Naive thymus-derived CD8-positive, alpha-beta T cell (primary cell): ENCODE measurements around the gene RBMS2. TPM values are rescaled to one million over a fixed set of nuclear protein-coding genes. Genes with fewer than 3 reads are reported as not detected.
A peak's percentile ranks its signal among the peaks of the same experiment; 100 is the strongest.
"Not testable (repeated sequence)": the region's sequence is repeated elsewhere in the genome, so short reads cannot be mapped to it uniquely, and the experiment has no call there.

ENCODE experiments used
- ATAC-seq, 2 donors: fragments of 150-1000 bp; cut with Tn5 transposase in 1 of 2; sonication (Bioruptor Pico), chemical (Tn5 transposase) in 1 of 2; 1 replicate in 1 of 2; 2 replicates in 1 of 2; pipeline ENCODE4 v1.10.0; 2021; ENCODE audit warnings: mild to moderate bottlenecking in 2 of 2, moderate library complexity in 2 of 2
- POLR2A ChIA-PET: fragments of 350-600 bp; sonication (Branson Sonifier 250); formaldehyde crosslinking; loops from one replicate; lab custom pipeline; 2021; ENCODE audit warnings: antibody characterized with exemption; lab: Charles Lee
- DNase-seq, 10 donors: peaks; one replicate each; pipeline versions ENCODE4 v3.0.0 to v3.0.0-alpha.2; 2020 to 2022
- H3K27ac Mint-ChIP-seq, 10 donors: one replicate each; pipeline ENCODE4 v1.8.0; 2020 to 2022; ENCODE audit warnings: mild to moderate bottlenecking in 10 of 10, mixed read lengths in 10 of 10, moderate library complexity in 4 of 10, inconsistent platforms in 1 of 10
- H3K27me3 Mint-ChIP-seq, 5 donors: one replicate each; pipeline ENCODE4 v1.8.0; 2021 to 2022; ENCODE audit warnings: mixed read lengths in 5 of 5
- H3K36me3 Mint-ChIP-seq, 3 donors: one replicate each; pipeline ENCODE4 v1.8.0; 2020 to 2022; ENCODE audit warnings: mixed read lengths in 3 of 3, mild to moderate bottlenecking in 2 of 3, inconsistent platforms in 1 of 3
- H3K4me1 Mint-ChIP-seq, 4 donors: one replicate each; pipeline ENCODE4 v1.8.0; 2021 to 2022; ENCODE audit warnings: mixed read lengths in 4 of 4
- H3K4me3 Mint-ChIP-seq, 10 donors: one replicate each; pipeline ENCODE4 v1.8.0; 2020 to 2022; ENCODE audit warnings: mild to moderate bottlenecking in 10 of 10, mixed read lengths in 10 of 10, moderate library complexity in 6 of 10, inconsistent platforms in 1 of 10
- H3K9me3 Mint-ChIP-seq, 9 donors: one replicate each; pipeline ENCODE4 v1.8.0; 2020 to 2022; ENCODE audit warnings: mixed read lengths in 9 of 9, mild to moderate bottlenecking in 3 of 9, inconsistent platforms in 1 of 9, moderate library complexity in 1 of 9
- polyA plus RNA-seq, 3 donors: library from polyadenylated mRNA; unstranded; fragments of 300-500 nt; fragmentation: Illumina TruSeq; gene quantifications; one replicate each; pipeline ENCODE4 v1.2.3, GENCODE V29; 2021
- total RNA-seq, 8 experiments: library from RNA in 2 of 8; stranded (reverse) in 2 of 8; gene quantifications; one replicate each; pipeline ENCODE4 v1.2.3 and lab custom pipeline; 2021 to 2026

The RBMS2 gene
- total and polyA plus RNA-seq, 5 experiments from 2014 or later = 1.2 to 6.2 (median 4.1) TPM

DNA sequence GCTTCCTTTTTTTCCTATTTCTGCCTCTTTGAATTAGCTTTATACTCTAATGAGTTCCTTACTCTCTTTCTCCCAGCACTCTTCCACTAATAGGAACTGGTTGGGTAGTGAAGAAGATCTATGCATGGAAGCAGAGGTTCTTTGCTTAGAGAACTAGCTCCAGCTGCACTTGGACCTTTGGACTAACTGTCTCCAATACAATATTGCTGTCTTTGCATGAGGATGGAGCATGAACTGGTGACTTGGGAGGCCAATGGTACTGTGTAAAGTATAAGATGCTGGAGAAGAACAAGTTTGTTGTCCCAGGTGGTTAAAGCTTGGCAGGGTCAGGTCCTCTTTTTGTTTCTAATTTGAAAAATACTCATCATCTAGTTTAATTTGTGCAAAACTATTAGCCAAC lies 31.3 kb upstream of the RBMS2 start:
- Mint-ChIP-seq H3K9me3 (no peaks in the 10 kb centered on the region), H3K27me3 (peaks cover 4 to 19% (median 9%) of the 10 kb centered on the region in 5 donors), H3K36me3 (no peaks in the 10 kb centered on the region), H3K4me3 (peak overlapping the region in 3 of 10 donors; percentile 34 to 74 (median 41)), H3K4me1 (peaks cover 8 to 20% (median 18%) of the 10 kb centered on the region in 4 donors), H3K27ac (no peak overlapping the region)
- POLR2A ChIA-PET = interaction anchor here (0.5 to 1.3 kb wide), 3 partner anchors 152 to 1192 kb away, joined by 4 to 5 read pairs (median 5); partner anchors contain the start of genes IL23A and STAT6
- no peak for ATAC-seq
- no peak for DNase-seq

DNA sequence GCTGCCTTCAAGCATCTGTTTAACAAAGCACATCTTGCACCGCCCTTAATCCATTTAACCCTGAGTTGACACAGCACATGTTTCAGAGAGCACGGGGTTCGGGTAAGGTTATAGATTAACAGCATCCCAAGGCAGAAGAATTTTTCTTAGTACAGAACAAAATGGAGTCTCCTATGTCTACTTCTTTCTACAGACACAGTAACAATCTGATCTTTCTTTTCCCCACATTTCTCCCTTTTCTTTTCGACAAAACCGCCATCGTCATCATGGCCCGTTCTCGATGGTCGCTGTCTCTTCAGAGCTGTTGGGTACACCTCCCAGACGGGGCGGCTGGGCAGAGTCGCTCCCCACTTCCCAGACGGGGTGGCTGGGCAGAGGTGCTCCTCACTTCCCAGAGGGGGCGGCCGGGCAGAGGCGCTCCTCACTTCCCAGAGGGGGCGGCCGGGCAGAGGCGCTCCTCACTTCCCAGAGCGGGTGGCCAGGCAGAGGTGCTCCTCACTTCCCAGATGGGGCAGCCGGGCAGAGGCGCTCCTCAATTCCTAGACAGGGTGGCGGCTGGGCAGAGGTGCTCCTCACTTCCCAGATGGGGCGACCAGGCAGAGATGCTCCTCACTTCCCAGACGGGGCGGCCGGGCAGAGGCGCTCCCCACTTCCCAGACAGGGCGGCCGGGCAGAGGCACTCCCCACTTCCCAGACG lies 28.1 kb upstream of the RBMS2 start:
- H3K9me3 Mint-ChIP-seq, DNase-seq, ATAC-seq, H3K36me3 Mint-ChIP-seq, POLR2A ChIA-PET, H3K4me3 Mint-ChIP-seq, H3K27ac Mint-ChIP-seq, H3K4me1 Mint-ChIP-seq: not testable (repeated sequence)
- H3K27me3 Mint-ChIP-seq = peaks cover 4 to 15% (median 9%) of the 10 kb centered on the region in 5 donors

DNA sequence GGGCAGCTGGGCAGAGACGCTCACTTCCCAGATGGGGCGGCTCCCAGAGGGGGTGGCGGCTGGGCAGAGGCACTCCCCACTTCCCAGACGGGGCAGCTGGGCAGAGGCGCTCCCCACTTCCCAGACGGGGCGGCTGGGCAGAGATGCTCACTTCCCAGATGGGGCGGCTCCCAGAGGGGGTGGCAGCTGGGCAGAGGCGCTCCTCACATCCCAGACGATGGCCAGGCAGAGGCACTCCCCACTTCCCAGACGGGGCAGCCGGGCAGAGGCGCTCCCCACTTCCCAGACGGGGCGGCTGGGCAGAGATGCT lies 27.6 kb upstream of the RBMS2 start:
- POLR2A ChIA-PET, H3K27ac Mint-ChIP-seq, H3K4me3 Mint-ChIP-seq, H3K4me1 Mint-ChIP-seq, H3K36me3 Mint-ChIP-seq, ATAC-seq, DNase-seq, H3K9me3 Mint-ChIP-seq: not testable (repeated sequence)
- peaks cover 4 to 15% (median 9%) of the 10 kb centered on the region in 5 donors for H3K27me3 Mint-ChIP-seq

DNA sequence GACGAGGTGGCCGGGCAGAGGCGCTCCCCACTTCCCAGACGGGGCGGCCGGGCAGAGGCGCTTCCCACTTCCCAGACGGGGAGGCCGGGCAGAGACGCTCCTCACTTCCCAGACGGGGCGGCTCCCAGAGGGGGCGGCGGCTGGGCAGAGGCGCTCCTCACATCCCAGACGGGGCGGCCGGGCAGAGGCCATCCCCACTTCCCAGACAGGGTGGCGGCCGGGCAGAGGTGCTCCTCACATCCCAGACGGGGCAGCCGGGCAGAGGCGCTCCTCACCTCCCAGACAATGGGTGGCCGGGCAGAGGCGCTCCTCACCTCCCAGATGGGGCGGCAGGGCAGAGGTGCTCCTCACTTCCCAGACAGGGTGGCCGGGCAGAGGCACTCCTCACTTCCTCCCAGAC lies 27.1 kb upstream of the RBMS2 start:
- H3K36me3 Mint-ChIP-seq, H3K4me1 Mint-ChIP-seq, H3K27ac Mint-ChIP-seq, POLR2A ChIA-PET, ATAC-seq, DNase-seq, H3K9me3 Mint-ChIP-seq, H3K4me3 Mint-ChIP-seq: not testable (repeated sequence)
- H3K27me3 Mint-ChIP-seq = peaks cover 4 to 15% (median 9%) of the 10 kb centered on the region in 5 donors

DNA sequence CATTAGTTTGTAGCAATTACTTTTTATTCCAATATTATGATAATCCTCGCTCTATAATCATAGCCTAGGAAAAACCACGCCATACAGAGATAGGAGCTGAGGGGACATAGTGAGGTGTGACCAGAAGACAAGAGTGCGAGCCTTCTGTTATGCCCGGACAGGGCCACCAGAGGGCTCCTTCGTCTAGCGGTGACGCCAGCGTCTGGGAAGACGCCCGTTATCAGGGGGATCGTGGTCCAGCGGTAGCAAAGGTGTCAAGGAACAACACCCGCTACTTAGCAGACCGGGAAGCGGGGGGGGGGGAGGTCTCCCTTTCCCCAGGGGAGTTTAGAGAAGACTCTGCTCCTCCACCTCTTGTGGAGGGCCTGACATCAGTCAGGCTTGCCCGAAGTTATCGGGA lies 24.9 kb upstream of the RBMS2 start:
- DNase-seq (peak in 8 of 10 donors; percentile 17 to 58 (median 52)), ATAC-seq (peak in 1 of 2 donors; percentile 33)
- H3K9me3 Mint-ChIP-seq, H3K4me1 Mint-ChIP-seq, H3K36me3 Mint-ChIP-seq, H3K27me3 Mint-ChIP-seq: not testable (repeated sequence)
- POLR2A ChIA-PET = interaction anchor here (0.7 kb wide), 1 partner anchor 91 kb away, joined by 3 read pairs; no protein-coding TSS in a partner anchor
- peak overlapping the region in 1 of 10 donors; percentile 41 for H3K27ac Mint-ChIP-seq
- peak overlapping the region in 9 of 10 donors; percentile 41 to 80 (median 56) for H3K4me3 Mint-ChIP-seq

DNA sequence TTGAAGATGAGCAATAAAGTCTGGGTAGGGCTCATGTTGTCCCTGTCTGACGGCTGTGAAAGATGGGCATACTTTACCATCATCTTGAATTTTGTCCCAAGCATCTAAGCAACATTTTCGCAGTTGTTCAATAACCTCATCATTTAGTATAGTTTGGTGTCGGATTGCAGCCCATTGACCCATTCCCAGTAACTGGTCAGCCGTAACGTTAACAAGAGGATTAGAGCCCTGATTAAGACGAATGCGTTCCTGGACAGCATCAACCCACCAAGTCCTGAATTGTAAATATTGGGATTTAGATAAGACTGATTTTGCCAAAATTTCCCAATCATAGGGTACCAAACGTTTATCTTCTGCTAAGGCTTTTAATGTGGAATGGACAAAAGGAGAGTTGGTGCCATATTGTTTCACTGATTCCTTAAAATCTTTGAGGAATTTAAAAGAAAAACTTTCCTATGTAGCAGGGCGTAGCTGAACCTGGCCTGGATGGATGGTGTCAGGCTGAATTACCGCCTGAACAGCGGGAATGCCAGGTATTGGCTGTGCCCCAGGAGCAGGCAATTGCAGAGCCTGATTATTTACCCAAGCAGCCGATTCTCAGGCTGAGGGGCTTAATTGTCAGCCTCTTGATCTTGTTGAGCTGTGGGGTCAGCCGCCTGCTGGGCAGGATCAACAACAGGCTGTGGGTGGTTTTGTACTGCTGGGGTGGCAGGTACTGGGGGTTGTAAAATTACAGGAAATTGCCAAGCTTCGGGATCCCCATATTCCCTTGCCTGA lies 23.3 kb upstream of the RBMS2 start:
- ATAC-seq, H3K4me1 Mint-ChIP-seq, H3K9me3 Mint-ChIP-seq, DNase-seq, POLR2A ChIA-PET, H3K27me3 Mint-ChIP-seq, H3K36me3 Mint-ChIP-seq, H3K4me3 Mint-ChIP-seq, H3K27ac Mint-ChIP-seq: not testable (repeated sequence)

DNA sequence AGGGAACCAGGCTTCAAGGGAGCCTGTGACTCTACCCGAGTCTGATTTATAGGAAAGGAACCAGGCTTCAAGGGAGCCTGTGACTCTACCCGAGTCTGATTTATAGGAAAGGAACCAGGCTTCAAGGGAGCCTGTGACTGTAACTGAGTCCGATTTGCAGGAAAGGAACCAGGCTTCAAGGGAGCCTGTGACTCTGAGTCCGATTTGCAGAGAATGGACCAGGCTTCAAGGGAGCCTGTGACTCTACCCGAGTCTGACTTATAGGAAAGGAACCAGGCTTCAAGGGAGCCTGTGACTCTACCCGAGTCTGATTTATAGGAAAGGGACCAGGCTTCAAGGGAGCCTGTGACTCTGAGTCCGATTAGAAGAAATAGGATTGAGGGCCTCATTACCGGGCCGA lies 22.2 kb upstream of the RBMS2 start:
- H3K4me1 Mint-ChIP-seq, DNase-seq, H3K4me3 Mint-ChIP-seq, ATAC-seq, H3K27me3 Mint-ChIP-seq, H3K9me3 Mint-ChIP-seq, H3K27ac Mint-ChIP-seq, POLR2A ChIA-PET, H3K36me3 Mint-ChIP-seq: not testable (repeated sequence)

DNA sequence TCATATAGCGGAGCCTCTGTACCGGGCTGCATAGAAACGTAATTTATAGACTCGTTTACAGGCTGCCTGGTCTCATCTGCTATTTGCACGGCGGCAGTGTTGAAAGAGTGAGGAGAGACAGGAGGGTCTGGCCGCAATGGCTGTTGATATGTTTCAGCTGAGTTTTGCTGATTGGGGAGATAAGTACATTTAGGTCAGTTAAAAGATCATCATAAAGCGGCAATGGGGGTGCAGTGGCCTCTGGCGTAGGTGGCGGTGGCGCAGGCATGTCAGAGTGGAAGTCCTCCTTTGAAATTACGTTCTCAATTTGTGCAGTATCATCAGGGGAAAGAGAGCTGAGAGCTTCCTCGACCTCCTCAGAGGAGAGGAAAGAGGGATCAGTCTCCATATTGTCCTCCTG lies 21.7 kb upstream of the RBMS2 start:
- ATAC-seq, POLR2A ChIA-PET, H3K4me3 Mint-ChIP-seq, H3K9me3 Mint-ChIP-seq, H3K4me1 Mint-ChIP-seq, DNase-seq, H3K27me3 Mint-ChIP-seq, H3K27ac Mint-ChIP-seq, H3K36me3 Mint-ChIP-seq: not testable (repeated sequence)

DNA sequence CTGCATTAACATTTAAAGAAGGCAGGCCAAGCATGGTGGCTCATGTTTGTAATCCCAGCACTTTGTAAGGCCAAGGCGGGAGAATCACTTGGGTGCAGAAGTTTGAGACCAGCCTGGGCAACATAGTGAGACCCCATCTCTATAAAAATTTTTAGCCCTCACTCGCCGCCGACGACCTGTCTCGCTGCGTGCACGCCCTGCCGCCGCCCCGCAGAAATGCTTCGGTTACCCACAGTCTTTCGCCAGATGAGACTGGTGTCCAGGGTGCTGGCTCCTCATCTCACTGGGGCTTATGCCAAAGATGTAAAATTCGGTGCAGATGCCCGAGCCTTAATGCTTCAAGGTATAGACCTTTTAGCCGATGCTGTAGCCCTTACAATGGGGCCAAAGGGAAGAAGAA lies 10.8 kb upstream of the RBMS2 start:
- Mint-ChIP-seq H3K9me3 (no peaks in the 10 kb centered on the region), H3K4me3 (no peak overlapping the region), H3K36me3 (no peaks in the 10 kb centered on the region), H3K27me3 (peaks cover 0 to 12% (median 4%) of the 10 kb centered on the region in 5 donors), H3K4me1 (peaks cover 2 to 7% (median 4%) of the 10 kb centered on the region in 4 donors), H3K27ac (no peak overlapping the region)
- DNase-seq (no peak), ATAC-seq (no peak)
- POLR2A ChIA-PET = no interaction called here

DNA sequence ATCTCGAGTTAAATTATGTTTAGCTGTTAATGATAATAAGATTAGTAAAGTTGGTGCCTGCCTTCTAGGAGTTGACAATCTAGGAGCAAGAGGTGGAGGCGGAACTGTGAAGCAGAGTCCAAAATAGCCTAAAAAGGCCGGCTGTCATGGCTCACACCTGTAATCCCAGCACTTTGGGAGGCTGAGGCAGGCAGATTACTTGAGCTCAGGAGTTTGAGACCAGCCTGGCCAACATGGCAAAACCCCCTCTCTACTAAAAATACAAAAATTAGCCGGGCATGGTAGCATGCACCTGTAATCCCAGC lies 7.7 kb upstream of the RBMS2 start:
- DNase-seq, H3K4me3 Mint-ChIP-seq, H3K9me3 Mint-ChIP-seq, H3K36me3 Mint-ChIP-seq, H3K4me1 Mint-ChIP-seq, H3K27ac Mint-ChIP-seq, ATAC-seq: not testable (repeated sequence)
- POLR2A ChIA-PET = interaction anchor here (0.6 to 1.1 kb wide), 3 partner anchors 60 to 559 kb away, joined by 3 to 9 read pairs (median 4); no protein-coding TSS in a partner anchor
- H3K27me3 Mint-ChIP-seq = peaks cover 0 to 12% (median 4%) of the 10 kb centered on the region in 5 donors

DNA sequence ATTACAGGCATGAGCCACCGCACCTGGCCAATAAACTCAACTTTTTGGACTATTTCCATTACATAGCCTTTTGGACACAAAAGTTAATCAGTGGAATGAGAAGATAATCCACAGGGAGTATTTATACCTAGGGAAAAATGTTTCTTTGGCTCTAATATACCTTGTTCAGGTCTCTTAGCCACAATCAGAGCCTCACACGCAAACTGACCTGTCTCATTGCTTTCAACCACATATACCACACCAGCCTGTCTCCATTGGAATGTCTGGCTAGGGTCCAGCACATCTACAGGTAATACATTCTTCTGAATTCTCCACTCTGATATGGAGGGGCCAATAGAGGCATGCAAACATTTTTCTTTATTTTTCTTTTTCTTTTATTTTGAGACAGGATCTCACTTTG lies 3.8 kb upstream of the RBMS2 start:
- H3K4me1 Mint-ChIP-seq = peaks cover 20 to 36% (median 32%) of the 10 kb centered on the region in 4 donors
- no peaks in the 10 kb centered on the region for H3K9me3 Mint-ChIP-seq
- no peaks in the 10 kb centered on the region for H3K36me3 Mint-ChIP-seq
- POLR2A ChIA-PET = no interaction called here
- no peak overlapping the region for H3K4me3 Mint-ChIP-seq
- DNase-seq = no peak
- H3K27ac Mint-ChIP-seq = no peak overlapping the region
- H3K27me3 Mint-ChIP-seq = peaks cover 0 to 2% (median 0%) of the 10 kb centered on the region in 5 donors
- ATAC-seq = no peak

DNA sequence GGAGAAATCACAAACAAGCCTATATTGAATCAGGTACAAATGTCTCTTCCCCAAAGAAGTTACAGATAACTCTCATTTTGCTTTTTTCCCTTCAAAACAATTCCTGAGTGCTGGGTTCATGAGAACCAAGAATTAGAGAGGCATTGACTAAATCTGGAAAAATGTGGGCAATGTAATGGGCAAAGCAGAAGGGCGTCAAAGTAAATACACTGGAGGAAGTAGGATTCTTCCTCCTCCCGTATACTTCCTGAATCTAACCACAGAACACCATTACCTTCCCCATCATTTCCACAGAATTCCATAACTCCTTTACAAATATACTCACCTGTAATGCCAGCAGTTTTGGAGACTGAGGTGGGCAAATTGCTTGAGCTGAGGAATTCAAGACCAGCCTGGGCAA lies 3.0 kb upstream of the RBMS2 start:
- ATAC-seq (no peak), DNase-seq (no peak)
- no peaks in the 10 kb centered on the region for H3K9me3 Mint-ChIP-seq
- peaks cover 0 to under 1% (median 0%) of the 10 kb centered on the region in 5 donors for H3K27me3 Mint-ChIP-seq
- no peaks in the 10 kb centered on the region for H3K36me3 Mint-ChIP-seq
- no peak overlapping the region for H3K4me3 Mint-ChIP-seq
- peaks cover 21 to 40% (median 35%) of the 10 kb centered on the region in 4 donors for H3K4me1 Mint-ChIP-seq
- POLR2A ChIA-PET = interaction anchor here (0.6 kb wide), 1 partner anchor 409 kb away, joined by 3 read pairs; no protein-coding TSS in a partner anchor
- H3K27ac Mint-ChIP-seq = peak overlapping the region in 1 of 10 donors; percentile 34

DNA sequence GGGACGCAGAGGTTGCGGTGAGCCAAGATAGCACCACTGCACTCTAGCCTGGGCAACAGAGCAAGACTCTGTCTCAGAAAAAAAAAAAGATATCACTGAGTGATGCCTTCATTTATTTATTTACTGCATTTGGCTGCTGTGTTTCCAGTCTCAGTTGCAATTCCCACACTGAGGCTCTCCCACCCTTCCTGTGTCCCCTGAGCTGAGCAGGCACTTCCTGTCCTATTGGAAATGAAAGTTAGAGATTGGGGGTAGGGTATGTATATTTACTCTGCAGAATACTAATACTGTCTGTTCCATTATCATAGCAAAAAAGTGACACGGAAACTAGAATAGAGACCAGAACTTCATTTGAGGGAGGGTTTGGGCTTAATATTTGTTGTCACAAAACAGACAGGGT lies 1.6 kb upstream of the RBMS2 start:
- POLR2A ChIA-PET = interaction anchor here (2.0 kb wide), 1 partner anchor 114 kb away, joined by 6 read pairs; no protein-coding TSS in a partner anchor
- no peaks in the 10 kb centered on the region for H3K9me3 Mint-ChIP-seq
- DNase-seq (no peak), ATAC-seq (no peak)
- H3K27me3 Mint-ChIP-seq = no peaks in the 10 kb centered on the region
- H3K27ac Mint-ChIP-seq = peak overlapping the region in 3 of 10 donors; percentile 7 to 70 (median 27)
- H3K36me3 Mint-ChIP-seq = no peaks in the 10 kb centered on the region
- no peak overlapping the region for H3K4me3 Mint-ChIP-seq
- peaks cover 19 to 44% (median 35%) of the 10 kb centered on the region in 4 donors for H3K4me1 Mint-ChIP-seq
